IMR-90 (cell line): ENCODE results near the gene PEX14.

Source experiments
- CTCF ChIP-seq: conservative IDR thresholded peaks from 2 replicates; pipeline ENCODE4 v1.5.1; 2012; ENCODE audit warnings: mild to moderate bottlenecking, low read depth, low read length, improper control_type of control experiment
- NFE2L2 ChIP-seq: fragments of 150-350 bp; IDR thresholded peaks from 2 replicates; pipeline ENCODE4 v1.6.1; 2016; ENCODE audit warnings: low read depth, mild to moderate bottlenecking, low read length
- POLR2A ChIP-seq: IDR thresholded peaks from 2 replicates; pipeline ENCODE4 v1.6.1; 2012; ENCODE audit warnings: mild to moderate bottlenecking, low read depth, low read length
- RCOR1 ChIP-seq: IDR thresholded peaks from 2 replicates; pipeline ENCODE4 v1.6.1; 2012; ENCODE audit warnings: mild to moderate bottlenecking, low read length, improper control_type of control experiment; ENCODE audit not compliant: insufficient replicate concordance
- RFX5 ChIP-seq: IDR thresholded peaks from 2 replicates; pipeline ENCODE4 v1.8.0; 2012; ENCODE audit warnings: low read depth, mild to moderate bottlenecking, low read length, moderate library complexity
- SMC3 ChIP-seq: fragments of 150-350 bp; IDR thresholded peaks from 2 replicates; pipeline ENCODE4 v1.6.1; 2016; ENCODE audit warnings: low read depth, mild to moderate bottlenecking, antibody characterized with exemption, low read length, moderate library complexity

- TF ChIP-seq CTCF (no peak), RFX5 (no peak), POLR2A (no peak), NFE2L2 (no peak), SMC3 (no peak), RCOR1 (no peak)
Measured at GRCh38 chr1:10665930-10666850, 191.4 kb downstream of the PEX14 start.
